ENCODE data around the gene SEMA7A.
"Not testable (repeated sequence)": the region's sequence is repeated elsewhere in the genome, so short reads cannot be mapped to it uniquely, and the experiment has no call there.

DNA sequence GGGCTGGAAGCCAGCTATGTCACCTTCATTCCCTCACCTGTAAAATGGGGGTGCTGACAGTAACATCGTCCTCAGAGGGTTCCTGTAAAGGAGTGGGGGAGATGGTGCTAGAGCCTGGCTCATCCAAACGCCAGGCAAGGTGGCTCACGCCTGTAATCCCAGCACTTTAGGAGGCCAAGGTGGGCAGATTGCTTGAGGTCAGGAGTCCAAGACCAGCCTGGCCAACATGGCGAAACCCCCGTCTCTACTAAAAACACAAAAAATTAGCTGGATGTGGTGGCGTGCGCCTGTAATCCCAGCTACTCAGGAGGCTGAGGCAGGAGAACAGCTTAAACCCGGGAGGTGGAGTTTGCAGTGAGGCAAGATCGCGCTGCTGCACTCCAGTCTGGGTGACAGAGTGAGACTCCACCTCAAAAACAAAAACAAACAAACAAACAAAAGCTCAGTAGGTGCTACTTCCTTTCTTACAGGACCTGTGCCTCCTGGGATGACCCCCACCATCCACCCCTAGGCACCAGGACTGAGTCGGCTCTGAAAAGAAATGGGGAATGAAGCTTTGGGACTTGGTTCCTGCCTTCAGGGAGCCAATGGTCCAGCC, 43.6 kb downstream of the SEMA7A start:
- not testable (repeated sequence) for TF ChIP-seq POLR2A, POLR2AphosphoS5, TAF1 (IDR thresholded peaks at IDR 0.05; ENCODE audit: low read depth, low read length)
